ENCODE results near the gene HDAC9.

Gene HDAC9

GRCh38 chr7:18903695-18904094, 408.1 kb downstream of the HDAC9 start:
- no peak overlapping the region for H3K4me3 ChIP-seq (ENCODE audit: low read depth, low read length)
- TF ChIP-seq, protein P1, sequence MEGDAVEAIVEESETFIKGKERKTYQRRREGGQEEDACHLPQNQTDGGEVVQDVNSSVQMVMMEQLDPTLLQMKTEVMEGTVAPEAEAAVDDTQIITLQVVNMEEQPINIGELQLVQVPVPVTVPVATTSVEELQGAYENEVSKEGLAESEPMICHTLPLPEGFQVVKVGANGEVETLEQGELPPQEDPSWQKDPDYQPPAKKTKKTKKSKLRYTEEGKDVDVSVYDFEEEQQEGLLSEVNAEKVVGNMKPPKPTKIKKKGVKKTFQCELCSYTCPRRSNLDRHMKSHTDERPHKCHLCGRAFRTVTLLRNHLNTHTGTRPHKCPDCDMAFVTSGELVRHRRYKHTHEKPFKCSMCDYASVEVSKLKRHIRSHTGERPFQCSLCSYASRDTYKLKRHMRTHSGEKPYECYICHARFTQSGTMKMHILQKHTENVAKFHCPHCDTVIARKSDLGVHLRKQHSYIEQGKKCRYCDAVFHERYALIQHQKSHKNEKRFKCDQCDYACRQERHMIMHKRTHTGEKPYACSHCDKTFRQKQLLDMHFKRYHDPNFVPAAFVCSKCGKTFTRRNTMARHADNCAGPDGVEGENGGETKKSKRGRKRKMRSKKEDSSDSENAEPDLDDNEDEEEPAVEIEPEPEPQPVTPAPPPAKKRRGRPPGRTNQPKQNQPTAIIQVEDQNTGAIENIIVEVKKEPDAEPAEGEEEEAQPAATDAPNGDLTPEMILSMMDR (IDR thresholded peaks at IDR 0.05; ENCODE audit: low read depth, low read length), result no peak

GRCh38 chr7:18905316-18905943, 409.9 kb downstream of the HDAC9 start:
- H3K4me3 ChIP-seq (ENCODE audit: low read depth, low read length), result no peak overlapping the region
- TF ChIP-seq, protein P1 (IDR thresholded peaks at IDR 0.05; ENCODE audit: low read depth, low read length), result no peak

GRCh38 chr7:18906901-18907300, 411.4 kb downstream of the HDAC9 start:
- no peak overlapping the region for H3K4me3 ChIP-seq (ENCODE audit: low read depth, low read length)
- TF ChIP-seq, protein P1 (IDR thresholded peaks at IDR 0.05; ENCODE audit: low read depth, low read length), result no peak

DNA sequence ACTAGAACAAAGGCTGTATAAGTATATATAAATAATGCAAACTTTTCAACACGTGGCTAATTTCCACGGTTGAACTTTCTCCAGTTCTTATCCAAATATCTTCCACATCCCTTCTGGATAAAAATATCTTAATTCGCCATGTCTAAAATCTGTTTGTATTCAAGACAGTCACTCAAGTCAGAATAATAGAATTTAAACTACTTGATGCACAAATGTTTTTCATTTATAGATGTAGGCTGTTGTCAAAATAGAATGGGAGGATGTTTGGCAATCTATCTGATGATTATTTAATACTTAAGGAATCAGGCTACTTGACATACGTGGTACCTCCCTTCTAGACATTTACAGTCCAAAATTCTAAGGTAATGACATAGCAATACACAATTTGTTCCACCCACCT, 417.6 kb downstream of the HDAC9 start:
- TF ChIP-seq, protein P1 (IDR thresholded peaks at IDR 0.05; ENCODE audit: low read depth, low read length), result no peak
- no peak overlapping the region for H3K4me3 ChIP-seq (ENCODE audit: low read depth, low read length)

GRCh38 chr7:18916826-18917225, 421.3 kb downstream of the HDAC9 start:
- TF ChIP-seq, protein P1 (IDR thresholded peaks at IDR 0.05; ENCODE audit: low read depth, low read length), result no peak
- H3K4me3 ChIP-seq (ENCODE audit: low read depth, low read length), result no peak overlapping the region

DNA sequence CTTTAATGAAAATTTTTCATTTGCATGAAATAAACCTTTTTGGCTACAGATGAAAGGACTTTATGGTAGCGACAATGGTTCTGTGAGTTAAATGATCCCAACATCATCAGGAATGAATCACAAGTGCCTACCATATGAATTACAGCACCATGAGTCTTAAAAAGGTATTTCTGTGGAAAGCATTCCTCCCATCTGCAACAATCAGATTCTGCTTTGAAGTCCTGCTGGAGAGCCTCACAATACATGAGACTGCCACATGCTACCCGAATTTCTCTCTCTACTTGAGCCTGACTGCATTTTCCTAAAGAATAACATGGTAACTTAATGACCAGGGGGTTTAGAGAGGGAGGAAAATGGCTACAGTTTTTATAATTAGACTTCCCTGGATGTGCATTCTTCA, 431.6 kb downstream of the HDAC9 start:
- H3K4me3 ChIP-seq (ENCODE audit: low read depth, low read length), result no peak overlapping the region
- TF ChIP-seq, protein P1 (IDR thresholded peaks at IDR 0.05; ENCODE audit: low read depth, low read length), result no peak

- TF ChIP-seq, protein P1 (IDR thresholded peaks at IDR 0.05; ENCODE audit: low read depth, low read length), result no peak
These were observed 440.7 kb downstream of the HDAC9 start for GRCh38 chr7:18936265-18936664.

More at GRCh38 chr7:18936265-18936664, 440.7 kb downstream of the HDAC9 start:
- H3K4me3 ChIP-seq (ENCODE audit: low read depth, low read length), result no peak overlapping the region
